GM19463 (cell line): Measurements from ENCODE around the gene SCAI.
"Not testable (repeated sequence)": the region's sequence is repeated elsewhere in the genome, so short reads cannot be mapped to it uniquely, and the experiment has no call there.

Experiments
- ATAC-seq: cut with Tn5 transposase; IDR thresholded peaks from one replicate; pipeline ENCODE4 v1.9.1; 2021; ENCODE audit warnings: mild to moderate bottlenecking, moderate library complexity; ENCODE audit not compliant: unreplicated experiment

SCAI gene

DNA sequence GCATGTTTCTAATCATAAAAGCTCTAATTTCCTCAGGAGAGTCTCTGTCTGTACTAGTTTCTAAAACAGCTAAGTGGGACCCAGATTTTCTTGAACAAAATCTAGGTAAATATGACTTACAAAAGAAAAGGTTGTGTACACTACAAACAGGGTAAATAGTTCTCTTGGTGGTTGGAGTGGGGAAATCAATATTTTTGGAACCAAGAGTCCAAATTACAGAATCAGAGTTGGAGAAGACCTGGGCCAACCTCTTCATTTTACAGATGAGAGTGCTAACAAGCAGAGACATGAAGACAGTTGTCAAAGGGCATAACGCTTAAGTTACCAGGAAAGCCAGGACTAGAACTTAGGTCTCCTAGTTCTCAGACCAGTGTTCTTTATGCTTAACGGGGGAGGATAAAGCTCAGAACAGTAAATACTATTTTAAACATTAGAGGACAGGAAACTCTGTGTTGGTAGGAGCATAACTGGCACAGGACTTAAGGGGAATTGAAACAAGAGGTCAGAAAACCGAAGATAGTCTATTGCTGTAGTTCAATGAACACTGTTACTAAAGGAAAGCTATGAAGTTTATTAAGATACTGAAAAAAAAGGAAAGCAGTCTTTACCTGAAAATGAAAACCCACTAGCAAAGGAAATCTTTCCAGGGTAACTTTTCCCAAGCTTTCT lies 193.1 kb downstream of the SCAI start:
- no peak for ATAC-seq

DNA sequence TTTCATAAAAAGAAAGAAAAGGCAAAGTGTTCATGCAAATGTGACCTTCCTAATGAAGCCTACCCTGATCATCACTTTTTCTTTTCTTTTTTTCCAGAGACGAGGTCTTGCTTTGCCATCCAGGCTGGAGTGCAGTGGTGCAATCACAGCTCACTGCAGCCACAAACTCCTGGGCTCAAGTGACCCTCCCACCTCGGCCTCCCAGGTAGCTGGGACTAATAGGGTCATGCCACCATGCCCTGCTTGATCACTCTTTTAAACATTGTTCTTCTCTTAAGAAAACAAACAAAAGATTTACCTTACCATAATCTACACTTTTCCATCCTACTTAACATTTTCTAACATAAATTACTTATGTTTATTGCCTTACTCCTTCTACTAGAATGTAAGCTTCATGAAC lies 193.9 kb downstream of the SCAI start:
- no peak for ATAC-seq

DNA sequence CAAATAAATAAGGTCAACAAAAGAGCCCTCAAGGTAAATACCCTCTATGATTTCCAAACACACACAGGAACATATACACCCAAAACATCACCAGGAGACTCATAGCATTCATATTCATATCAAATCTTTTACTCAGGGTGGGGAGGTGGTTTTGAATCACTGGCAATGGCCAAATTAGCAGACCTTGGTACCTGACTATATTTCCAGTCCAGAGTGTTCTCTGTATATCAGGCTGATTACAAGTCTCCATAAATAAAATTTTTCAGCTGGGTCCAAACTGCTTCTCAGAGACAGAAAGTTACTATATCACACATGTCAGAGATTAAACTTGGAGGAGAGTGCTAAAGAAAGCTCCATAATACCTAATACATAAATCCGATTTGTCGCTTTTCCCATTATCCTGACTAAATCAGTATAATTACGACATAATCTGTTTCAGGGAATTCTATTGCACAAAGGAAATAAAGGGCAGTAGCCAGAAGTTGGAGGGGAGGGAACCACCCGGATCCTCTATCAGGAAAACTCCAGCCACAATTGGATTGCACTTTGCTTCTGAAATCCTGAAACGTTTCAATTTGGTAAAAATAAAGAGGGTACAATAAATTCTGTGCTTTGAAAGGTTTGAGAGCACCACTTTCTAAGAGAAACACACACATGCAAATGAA lies 195.5 kb downstream of the SCAI start:
- no peak for ATAC-seq

DNA sequence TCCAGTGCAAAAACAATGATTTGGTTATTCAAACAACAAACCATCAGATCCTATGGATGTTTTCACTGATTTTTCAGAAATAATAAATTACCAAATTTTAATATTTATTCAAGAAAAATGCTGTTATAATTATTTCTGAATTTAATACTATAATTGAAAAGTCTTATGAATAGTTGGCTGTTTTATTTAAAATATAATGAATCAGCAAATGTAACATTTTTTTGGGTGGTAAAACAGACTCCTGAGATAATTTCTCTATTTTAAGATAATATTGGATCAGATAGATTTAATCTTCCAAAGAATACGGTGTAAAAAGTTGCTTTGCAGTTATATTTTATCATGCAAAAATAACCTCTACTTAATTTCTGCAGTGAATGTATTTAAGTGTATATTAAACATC lies 197.2 kb downstream of the SCAI start:
- ATAC-seq, result no peak

DNA sequence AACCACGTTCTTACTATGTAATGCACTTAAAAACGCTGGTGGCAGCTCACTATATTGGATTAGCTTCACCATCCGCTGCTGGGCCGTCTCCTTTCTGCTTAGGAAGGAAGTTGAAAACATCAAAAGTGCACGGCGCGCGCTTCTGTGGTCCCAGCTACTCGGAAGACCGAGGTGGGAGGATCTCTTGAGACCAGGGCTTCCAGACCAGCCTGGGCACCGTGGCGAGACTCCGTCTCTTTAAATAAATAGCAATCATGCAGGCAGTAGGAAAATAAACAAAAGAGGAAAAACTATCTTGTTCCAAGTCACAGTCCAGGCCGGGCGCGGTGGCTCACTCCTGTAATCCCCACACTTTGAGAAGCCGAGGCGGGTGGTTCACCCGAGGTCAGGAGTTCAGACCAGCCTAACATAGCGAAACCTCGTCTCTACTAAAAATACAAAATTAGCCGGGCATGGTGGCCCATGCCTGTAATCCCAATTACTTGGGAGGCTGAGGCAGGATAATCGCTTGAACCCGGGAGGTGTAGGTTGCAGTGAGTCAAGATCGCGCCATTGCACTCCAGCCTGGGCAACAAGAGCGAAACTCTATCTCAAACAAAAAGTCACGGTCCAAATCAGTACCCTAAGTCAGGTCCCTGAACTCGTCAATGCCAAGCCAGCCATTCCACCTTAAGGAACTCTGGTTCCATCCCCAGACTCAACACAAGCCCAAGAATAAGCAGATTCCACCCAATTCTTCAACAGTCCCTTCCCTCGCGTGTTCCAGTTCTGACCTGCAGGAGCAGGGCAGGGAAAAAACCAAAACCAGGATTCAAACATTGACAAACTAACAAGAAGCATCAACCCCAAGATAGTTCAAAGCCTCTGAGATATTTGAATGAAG lies 201.4 kb downstream of the SCAI start:
- peak; percentile 15 for ATAC-seq

DNA sequence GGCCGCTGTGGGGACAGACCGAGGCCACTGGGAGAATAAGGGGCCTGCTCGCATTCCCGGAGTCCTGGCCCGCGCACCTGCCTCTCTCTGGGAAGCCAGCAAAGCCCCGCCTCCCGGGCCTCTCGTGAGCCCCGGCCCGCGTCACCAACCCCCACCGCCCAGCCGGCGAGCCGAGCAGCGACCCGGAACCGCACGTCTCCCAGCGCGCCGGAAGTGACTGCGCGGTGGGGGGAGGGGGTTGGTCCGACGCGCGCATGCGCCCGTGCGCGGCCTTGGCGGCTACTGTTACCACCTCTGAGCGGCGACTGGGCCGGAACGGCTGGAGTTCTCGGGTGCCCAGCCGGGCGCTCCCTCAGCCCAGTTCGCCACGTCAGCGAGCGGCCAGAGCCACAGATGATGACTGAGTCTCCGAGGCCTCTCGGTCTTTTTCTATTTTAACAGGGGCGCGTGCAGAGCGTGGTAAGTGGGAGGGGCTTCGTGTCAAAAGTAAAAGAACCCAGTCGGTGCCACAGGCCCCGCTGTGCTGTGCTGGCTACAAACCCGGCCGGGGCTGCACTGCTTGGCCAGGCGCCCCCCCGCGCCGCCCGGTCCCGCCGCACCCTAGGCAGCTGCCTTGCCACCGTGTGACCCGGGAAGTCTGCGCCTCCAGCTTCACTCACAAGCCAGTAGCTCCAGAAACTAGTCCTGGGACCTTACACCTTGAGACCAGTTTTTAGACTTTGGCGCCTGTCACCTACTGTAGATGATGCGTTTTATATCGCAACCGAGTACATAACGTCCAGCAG lies 202.2 kb downstream of the SCAI start, which contains the start of gene GOLGA1:
Gene GOLGA1 (minus strand): TSS at position 190 of the 785 bp plus-strand sequence. CDS start 2,372 bp downstream, outside the sequence.
- ATAC-seq, result peak; percentile 77

DNA sequence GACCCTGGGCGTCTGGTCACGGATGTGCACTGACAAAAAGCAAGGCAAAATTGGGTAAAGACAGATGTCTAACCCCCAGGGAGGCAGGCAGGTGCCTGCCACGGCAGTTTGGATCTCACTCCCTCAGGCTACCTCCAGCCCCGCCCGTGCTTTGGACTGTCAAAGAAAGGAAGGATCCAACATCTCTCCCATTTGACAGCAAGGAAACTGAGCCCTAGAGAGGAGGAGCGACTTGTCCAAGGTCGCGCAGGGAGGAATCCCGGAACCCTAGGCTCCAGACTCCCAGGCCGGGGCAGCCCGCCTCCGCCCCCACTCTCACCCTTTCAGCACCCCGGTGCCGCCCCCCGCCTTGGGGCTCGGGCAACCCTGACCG lies 202.8 kb downstream of the SCAI start:
- peak; percentile 18 for ATAC-seq

DNA sequence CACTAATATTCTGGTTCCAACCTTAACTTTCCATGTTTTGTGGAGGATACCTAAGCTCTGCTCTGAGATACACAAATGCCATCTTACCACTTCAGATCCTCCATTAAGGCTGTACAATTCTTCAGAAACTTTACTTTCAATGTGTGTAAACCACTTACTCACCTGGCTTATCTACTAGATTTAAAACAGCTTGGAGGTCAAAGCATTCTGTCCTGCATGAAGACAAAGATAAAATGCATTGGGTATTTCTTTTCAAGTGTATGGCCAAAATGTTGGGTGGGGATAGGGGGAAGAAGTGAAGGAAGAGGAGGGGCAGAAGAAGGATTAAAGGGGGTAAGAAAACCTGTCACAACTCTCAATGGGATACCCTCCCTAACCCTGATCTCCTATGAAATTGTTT lies 203.4 kb downstream of the SCAI start:
- ATAC-seq, result no peak

DNA sequence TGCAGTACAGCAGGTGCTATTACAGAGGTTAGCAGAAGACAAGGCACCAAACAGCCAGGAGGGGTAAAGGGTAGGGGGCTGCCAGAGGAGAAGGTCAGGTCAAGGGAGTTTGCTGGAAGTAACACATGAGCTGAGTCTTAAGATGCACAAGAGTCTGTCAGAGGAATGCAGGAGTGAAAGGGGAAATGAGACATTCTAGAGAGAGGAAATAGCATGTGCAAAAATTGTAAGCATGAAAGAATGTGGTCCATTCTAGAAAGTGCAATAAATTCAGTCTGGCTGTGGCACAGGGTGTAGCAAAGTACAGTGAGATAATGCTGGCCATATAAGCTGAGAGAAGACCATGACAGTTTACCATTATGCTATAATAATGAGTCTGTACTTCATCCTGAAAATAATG lies 209.0 kb downstream of the SCAI start:
- no peak for ATAC-seq

DNA sequence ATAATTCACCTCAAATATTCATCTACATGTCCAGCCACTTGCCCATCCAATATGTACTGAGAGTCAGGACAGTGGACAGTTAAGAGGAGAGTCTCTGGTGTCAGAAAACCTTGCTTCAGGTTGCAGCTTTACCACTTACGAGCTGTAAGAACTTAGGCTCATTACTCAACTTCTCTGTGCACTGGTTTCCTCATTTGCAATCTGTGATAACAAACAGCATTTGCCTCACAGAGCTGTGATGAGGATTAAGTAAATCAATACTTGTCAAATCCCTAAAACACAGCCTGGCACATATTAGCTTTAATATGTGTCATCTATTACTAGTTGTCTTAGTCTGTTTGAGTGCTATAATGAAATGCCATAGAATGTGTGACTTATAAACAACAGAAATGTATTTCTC lies 211.0 kb downstream of the SCAI start:
- no peak for ATAC-seq

DNA sequence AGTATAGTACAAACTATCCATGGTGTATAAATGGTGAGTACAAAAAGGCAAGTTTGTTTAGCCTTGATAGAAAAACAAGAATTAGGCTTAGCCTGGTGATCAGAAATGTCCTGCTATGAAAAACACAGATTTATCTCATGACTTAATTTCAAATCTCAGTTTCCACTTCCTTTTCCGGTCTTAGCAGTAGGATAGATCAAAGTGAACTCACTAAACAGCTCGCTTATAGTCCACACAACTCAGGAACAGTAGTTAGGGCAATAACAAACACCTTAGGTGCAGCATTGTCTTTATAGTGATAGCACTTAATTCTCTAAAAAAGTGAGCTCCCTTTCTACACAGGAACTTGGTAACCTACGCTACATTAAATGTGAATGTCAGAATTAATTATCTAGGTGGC lies 213.9 kb downstream of the SCAI start:
- no peak for ATAC-seq

DNA sequence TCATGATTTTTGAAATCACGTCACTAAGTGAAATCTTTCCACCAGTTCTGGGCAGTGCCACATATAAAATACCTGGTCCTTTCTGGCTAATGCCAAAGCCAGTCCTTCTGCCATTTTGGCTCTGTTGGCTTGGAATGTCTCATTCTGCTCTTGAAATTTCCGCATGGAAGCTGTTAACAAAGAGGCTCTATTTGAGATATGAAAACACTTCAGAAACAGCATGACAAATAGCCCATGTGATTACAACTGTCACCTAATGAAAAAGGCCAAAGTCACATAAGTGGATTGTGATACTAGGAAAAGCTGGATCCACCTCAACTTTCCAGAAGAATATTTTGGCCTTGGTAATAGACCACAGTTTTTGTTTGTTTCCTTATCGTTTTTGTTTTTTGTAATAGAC lies 215.2 kb downstream of the SCAI start:
- ATAC-seq, result no peak

DNA sequence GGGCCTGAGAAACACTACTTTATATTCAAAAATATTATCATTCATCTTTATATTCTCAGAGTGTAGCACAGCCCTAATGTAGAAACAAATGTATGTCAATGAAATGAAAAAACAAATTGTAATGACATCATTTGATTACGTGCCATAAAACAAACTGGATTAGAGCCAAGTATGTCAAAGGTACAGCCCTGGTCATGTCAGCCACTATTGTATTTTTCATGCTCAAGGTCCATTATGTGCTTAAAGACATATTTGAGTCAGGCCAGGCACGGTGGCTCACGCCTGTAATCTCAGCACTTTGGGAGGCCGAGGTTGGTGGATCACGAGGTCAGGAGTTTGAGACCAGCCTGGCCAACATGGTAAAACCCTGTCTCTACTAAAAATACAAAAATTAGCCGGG lies 222.9 kb downstream of the SCAI start:
- ATAC-seq, result not testable (repeated sequence)

DNA sequence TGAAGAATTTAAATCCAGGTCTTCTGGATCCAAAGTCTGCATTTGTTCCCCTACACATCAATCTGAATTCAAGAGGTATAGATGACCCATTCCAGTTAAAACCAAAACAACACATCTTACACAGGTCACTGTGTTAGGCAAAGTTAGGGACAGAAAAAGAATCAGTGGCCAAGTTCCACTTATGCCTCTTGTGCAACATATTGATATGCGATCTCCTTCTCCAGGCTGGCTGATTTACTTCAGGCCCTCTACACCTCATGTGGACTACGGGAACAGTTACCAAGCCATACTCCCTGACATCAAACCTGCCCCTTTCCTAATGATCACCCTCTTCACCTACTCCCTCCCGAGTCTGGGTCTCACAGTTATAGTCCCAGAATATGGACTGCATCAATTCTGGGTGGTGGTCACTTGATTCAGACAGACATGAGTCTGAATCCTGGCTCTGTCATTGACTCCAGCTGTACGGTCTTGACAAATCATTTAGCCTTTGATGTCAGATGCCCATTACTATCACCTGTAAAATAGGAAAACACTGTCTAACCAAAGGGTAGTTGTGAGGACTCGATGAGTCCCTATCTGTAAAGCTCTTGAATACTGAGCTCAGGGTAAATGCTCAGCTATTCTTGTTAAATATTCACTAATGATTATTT lies 228.4 kb downstream of the SCAI start:
- no peak for ATAC-seq

DNA sequence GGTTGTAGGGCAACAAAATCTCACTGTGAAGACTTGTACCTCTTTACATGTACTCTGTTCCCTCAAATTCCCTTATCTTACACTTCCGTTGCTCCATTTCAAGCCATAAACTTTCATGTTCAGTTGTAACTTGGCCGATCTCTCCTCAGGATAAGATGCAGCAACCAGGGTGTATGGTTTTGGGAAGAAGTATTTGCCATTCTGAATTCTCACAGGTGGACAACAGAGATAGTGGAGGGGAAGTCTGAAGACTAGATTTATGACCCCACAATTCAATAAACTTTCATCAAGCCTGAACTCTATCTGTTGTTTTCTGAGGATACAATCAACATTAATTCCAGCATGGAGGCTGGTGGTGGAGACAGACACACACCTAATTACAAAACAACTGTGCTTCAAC lies 229.9 kb downstream of the SCAI start:
- no peak for ATAC-seq

DNA sequence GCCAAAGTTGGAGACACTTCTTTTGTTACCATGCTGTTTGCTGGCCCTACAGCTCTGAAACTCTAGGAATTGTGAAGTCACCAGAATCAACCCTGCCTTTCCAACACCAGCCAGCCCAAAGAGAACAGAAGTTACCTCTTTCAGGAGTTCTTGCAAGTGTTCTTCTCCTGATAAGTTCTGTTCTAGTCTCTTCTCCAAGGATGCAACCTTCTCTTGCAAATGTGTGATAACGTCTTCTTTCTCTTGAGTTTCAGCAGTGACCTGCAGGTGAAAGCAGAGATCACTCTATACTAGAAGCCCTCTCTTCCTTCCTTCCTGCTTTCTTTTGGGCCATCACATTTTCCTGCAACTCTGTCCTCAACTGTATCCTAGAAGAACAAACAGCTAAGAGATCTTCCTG lies 231.6 kb downstream of the SCAI start:
- ATAC-seq, result no peak

DNA sequence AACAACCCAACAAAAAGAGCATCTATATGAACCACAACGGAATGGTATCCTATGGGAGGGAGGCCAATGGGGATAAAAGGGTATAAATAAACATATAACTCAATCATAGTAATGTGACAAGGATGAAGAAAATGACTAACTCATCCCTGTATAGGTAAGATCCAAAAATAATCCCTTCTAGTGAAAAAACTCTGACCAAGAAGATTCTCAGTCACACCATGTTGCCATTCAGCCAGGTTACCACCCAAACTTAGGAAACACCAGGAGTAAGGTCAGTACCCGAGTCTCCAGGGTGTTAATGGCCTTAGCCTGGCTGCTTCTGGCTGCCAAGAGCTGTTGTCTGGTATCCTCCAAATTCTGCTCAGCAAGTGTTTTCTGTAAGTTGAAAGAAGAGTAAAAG lies 235.2 kb downstream of the SCAI start:
- ATAC-seq, result no peak

DNA sequence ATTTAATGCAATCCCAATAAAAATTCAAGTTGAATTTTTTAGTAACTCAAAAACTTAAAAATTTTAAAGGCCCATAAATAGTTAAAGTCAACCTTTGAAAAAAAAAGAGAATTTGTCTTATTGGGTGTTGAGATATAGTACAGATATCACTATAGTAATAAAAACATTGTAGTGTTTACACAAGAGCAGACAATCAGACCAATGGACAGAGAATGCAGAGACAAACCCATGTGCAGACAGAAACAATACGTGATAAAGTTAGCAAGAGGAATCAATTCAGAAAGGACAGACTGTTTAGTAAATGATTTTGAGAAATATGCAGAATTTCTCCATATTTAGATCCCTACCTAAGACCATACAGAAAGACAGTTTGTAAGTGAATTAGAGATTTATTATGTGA lies 236.4 kb downstream of the SCAI start:
- ATAC-seq, result no peak

DNA sequence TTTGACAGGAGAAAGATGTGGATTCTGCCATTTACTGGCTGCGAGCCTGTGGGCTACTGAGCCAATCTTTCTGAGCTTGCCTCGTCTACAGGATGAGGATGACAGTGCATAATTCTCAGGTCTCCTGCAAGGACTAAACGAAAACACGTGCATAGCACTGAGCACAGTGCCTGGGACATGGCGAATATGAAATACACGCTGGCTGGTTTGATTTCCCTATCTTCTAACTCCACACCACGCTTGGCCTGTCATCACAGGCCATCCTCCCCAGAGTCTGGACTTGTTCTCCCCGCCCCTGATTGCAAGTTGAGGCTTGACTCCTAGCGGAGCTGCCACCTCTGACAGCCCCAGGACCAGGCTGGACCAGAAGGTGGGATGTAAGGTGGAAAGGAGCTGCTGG lies 243.5 kb downstream of the SCAI start:
- no peak for ATAC-seq
